ENCODE data around the gene CEP97.

DNA sequence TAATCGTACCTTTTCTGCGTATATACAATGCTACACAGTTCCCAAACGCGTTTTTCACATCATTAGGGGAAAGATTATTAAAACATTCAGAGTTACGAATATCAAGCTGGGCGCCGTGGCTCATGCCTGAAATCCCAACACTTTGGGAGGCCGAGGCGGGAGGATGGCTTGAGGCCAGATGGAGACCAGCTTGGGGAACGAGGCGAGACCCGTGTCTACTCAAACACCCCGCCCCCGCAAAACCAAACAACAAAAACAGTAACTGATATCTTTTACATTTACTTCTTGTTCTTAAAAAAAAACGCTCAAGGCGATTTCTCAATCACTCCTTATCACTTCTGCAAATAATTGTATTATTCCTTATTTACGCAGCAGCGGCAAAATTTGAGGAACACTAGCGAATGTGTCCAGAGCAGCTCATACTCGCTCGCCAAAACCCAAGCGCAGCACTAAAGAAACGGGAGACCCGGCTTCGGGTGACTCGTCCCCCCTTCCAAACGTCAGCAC, 48.7 kb upstream of the CEP97 start:
- TF ChIP-seq, protein P1, sequence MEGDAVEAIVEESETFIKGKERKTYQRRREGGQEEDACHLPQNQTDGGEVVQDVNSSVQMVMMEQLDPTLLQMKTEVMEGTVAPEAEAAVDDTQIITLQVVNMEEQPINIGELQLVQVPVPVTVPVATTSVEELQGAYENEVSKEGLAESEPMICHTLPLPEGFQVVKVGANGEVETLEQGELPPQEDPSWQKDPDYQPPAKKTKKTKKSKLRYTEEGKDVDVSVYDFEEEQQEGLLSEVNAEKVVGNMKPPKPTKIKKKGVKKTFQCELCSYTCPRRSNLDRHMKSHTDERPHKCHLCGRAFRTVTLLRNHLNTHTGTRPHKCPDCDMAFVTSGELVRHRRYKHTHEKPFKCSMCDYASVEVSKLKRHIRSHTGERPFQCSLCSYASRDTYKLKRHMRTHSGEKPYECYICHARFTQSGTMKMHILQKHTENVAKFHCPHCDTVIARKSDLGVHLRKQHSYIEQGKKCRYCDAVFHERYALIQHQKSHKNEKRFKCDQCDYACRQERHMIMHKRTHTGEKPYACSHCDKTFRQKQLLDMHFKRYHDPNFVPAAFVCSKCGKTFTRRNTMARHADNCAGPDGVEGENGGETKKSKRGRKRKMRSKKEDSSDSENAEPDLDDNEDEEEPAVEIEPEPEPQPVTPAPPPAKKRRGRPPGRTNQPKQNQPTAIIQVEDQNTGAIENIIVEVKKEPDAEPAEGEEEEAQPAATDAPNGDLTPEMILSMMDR (IDR thresholded peaks at IDR 0.05; ENCODE audit: poor library complexity) = no peak
- TF ChIP-seq EZH2 (IDR thresholded peaks at IDR 0.05; ENCODE audit: borderline replicate concordance) (no peak), EZH2phosphoT487 (IDR thresholded peaks at IDR 0.05; ENCODE audit: low read depth, severe bottlenecking, unreplicated experiment) (no peak)

Measured in hepatocyte (in vitro differentiated cells).